B cell (primary cell): ENCODE results near the gene GBP4.

ENCODE experiments used
- EZH2 ChIP-seq: IDR thresholded peaks from 2 replicates; pipeline ENCODE4 v1.6.1; 2012; ENCODE audit warnings: borderline replicate concordance, low read depth, mild to moderate bottlenecking, moderate library complexity, low read length; ENCODE audit not compliant: insufficient read depth, poor library complexity, severe bottlenecking
- TF ChIP-seq, protein P1 (sequence below): fragments of 200-600 bp; IDR thresholded peaks from one replicate; pipeline ENCODE4 v1.8.0; 2022; ENCODE audit warnings: antibody characterized with exemption, mild to moderate bottlenecking

DNA sequence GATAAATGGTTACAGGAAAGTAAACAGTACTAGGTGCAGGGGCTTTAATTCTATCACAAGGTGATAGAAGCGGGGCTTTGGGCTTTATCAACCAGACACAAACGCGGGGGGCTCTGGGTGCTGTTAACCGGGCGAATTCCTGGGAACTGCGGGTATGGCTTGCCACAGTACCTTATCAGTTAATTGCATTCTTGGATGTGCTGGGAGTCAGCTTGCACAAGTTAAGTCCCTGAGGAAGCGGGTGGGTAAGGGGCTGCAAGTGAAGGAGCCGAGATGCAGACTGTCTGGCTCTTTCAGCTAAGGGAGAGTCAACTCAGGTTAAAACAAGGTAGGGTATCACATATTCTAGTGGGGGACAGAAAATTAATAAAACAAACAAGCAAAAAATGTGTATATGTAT, 661 bp downstream of the GBP4 start:
- TF ChIP-seq, protein P1, sequence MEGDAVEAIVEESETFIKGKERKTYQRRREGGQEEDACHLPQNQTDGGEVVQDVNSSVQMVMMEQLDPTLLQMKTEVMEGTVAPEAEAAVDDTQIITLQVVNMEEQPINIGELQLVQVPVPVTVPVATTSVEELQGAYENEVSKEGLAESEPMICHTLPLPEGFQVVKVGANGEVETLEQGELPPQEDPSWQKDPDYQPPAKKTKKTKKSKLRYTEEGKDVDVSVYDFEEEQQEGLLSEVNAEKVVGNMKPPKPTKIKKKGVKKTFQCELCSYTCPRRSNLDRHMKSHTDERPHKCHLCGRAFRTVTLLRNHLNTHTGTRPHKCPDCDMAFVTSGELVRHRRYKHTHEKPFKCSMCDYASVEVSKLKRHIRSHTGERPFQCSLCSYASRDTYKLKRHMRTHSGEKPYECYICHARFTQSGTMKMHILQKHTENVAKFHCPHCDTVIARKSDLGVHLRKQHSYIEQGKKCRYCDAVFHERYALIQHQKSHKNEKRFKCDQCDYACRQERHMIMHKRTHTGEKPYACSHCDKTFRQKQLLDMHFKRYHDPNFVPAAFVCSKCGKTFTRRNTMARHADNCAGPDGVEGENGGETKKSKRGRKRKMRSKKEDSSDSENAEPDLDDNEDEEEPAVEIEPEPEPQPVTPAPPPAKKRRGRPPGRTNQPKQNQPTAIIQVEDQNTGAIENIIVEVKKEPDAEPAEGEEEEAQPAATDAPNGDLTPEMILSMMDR, result no peak
- TF ChIP-seq EZH2, result no peak
